Measurements from ENCODE around the gene ZNF273.
A peak's percentile ranks its signal among the peaks of the same experiment; 100 is the strongest.

The ZNF273 gene

GRCh38 chr7:64876792-64877713 is 26.0 kb upstream of the ZNF273 start:
- DNase-seq (ENCODE audit: low spot score) (no peak), FAIRE-seq (no peak)

- DNase-seq (ENCODE audit: low spot score) (no peak), FAIRE-seq (no peak)
Observed at GRCh38 chr7:64877714-64878610, 25.1 kb upstream of the ZNF273 start.

- FAIRE-seq (no peak), DNase-seq (ENCODE audit: low spot score) (peak; percentile 34)
Observed at GRCh38 chr7:64878684-64879083, 24.4 kb upstream of the ZNF273 start.

- no peak for FAIRE-seq
- DNase-seq (ENCODE audit: low spot score) = no peak
Observed at GRCh38 chr7:64879086-64879730, 23.9 kb upstream of the ZNF273 start.

- DNase-seq (ENCODE audit: low spot score) = no peak
- FAIRE-seq = no peak
Observed at GRCh38 chr7:64879800-64880199, 23.3 kb upstream of the ZNF273 start.

GRCh38 chr7:64880322-64881297 is 22.5 kb upstream of the ZNF273 start:
- FAIRE-seq = no peak
- no peak for DNase-seq (ENCODE audit: low spot score)

GRCh38 chr7:64881461-64882287 is 21.4 kb upstream of the ZNF273 start:
- DNase-seq (ENCODE audit: low spot score) = no peak
- no peak for FAIRE-seq

- DNase-seq (ENCODE audit: low spot score) (no peak), FAIRE-seq (no peak)
Observed at GRCh38 chr7:64882341-64883112, 20.5 kb upstream of the ZNF273 start.

- FAIRE-seq (no peak), DNase-seq (ENCODE audit: low spot score) (no peak)
Observed at GRCh38 chr7:64883113-64883905, 19.8 kb upstream of the ZNF273 start.

- no peak for DNase-seq (ENCODE audit: low spot score)
- FAIRE-seq = no peak
Observed at GRCh38 chr7:64884085-64884912, 18.8 kb upstream of the ZNF273 start.

- DNase-seq (ENCODE audit: low spot score) = no peak
- FAIRE-seq = no peak
Observed at GRCh38 chr7:64884913-64885370, 18.1 kb upstream of the ZNF273 start.

GRCh38 chr7:64885520-64886240 is 17.4 kb upstream of the ZNF273 start:
- no peak for FAIRE-seq
- no peak for DNase-seq (ENCODE audit: low spot score)

GRCh38 chr7:64886956-64887545 is 16.0 kb upstream of the ZNF273 start:
- FAIRE-seq (no peak), DNase-seq (ENCODE audit: low spot score) (no peak)

GRCh38 chr7:64887756-64888508 is 15.1 kb upstream of the ZNF273 start:
- FAIRE-seq = no peak
- no peak for DNase-seq (ENCODE audit: low spot score)

GRCh38 chr7:64888561-64888900 is 14.5 kb upstream of the ZNF273 start:
- FAIRE-seq (no peak), DNase-seq (ENCODE audit: low spot score) (no peak)
